HG02943 (cell line): ENCODE measurements around the gene FOXP4.

ENCODE experiments used
- ATAC-seq: cut with Tn5 transposase; IDR thresholded peaks from one replicate; pipeline ENCODE4 v1.9.1; 2021; ENCODE audit warnings: mild to moderate bottlenecking, low read depth, moderate library complexity; ENCODE audit not compliant: unreplicated experiment

The FOXP4 gene

GRCh38 chr6:41545247-41545702 lies 906 bp upstream of the FOXP4 start:
- no peak for ATAC-seq

GRCh38 chr6:41546475-41546865 lies 289 bp downstream of the FOXP4 start:
- peak; percentile 26 for ATAC-seq

- no peak for ATAC-seq
These were observed 951 bp downstream of the FOXP4 start for GRCh38 chr6:41546866-41547798.

GRCh38 chr6:41547799-41548097 lies 1.6 kb downstream of the FOXP4 start:
- ATAC-seq, result no peak

GRCh38 chr6:41548098-41548840 lies 2.1 kb downstream of the FOXP4 start:
- no peak for ATAC-seq

GRCh38 chr6:41548841-41549642 lies 2.9 kb downstream of the FOXP4 start:
- no peak for ATAC-seq

- no peak for ATAC-seq
These were observed 3.5 kb downstream of the FOXP4 start for GRCh38 chr6:41549673-41550072.

GRCh38 chr6:41551086-41551700 lies 5.0 kb downstream of the FOXP4 start:
- no peak for ATAC-seq

GRCh38 chr6:41551857-41552256 lies 5.7 kb downstream of the FOXP4 start:
- ATAC-seq, result no peak

GRCh38 chr6:41552723-41553122 lies 6.5 kb downstream of the FOXP4 start:
- ATAC-seq, result no peak

- no peak for ATAC-seq
These were observed 7.3 kb downstream of the FOXP4 start for GRCh38 chr6:41553405-41553999.

GRCh38 chr6:41555326-41556300 lies 9.4 kb downstream of the FOXP4 start:
- no peak for ATAC-seq

GRCh38 chr6:41557335-41557734 lies 11.2 kb downstream of the FOXP4 start:
- ATAC-seq, result no peak

GRCh38 chr6:41558033-41558807 lies 12.0 kb downstream of the FOXP4 start:
- no peak for ATAC-seq

- no peak for ATAC-seq
These were observed 13.7 kb downstream of the FOXP4 start for GRCh38 chr6:41559655-41560427.

- no peak for ATAC-seq
These were observed 14.4 kb downstream of the FOXP4 start for GRCh38 chr6:41560431-41561192.

GRCh38 chr6:41561416-41561815 lies 15.2 kb downstream of the FOXP4 start:
- no peak for ATAC-seq
